Calu3 (cell line): ENCODE measurements around the gene DPF3. TPM values are rescaled to one million over a fixed set of nuclear protein-coding genes. Genes with fewer than 3 reads are reported as not detected.
"Not testable (repeated sequence)": the region's sequence is repeated elsewhere in the genome, so short reads cannot be mapped to it uniquely, and the experiment has no call there.

Experiments used
- BruUV-seq: library from RNA; stranded (reverse); fragments of 400-500 nt; replicated peaks from 2 replicates; lab custom pipeline; 2021; lab: Mats Ljungman, UMichigan
- CTCF ChIA-PET: fragments of 300-600 bp; sonication (Branson Sonifier 250); formaldehyde crosslinking; loops from one replicate; lab custom pipeline; 2022; ENCODE audit warnings: antibody characterized with exemption; lab: Charles Lee
- DNase-seq: peaks from one replicate; pipeline ENCODE4 v3.0.0; 2022
- H3K27ac Mint-ChIP-seq: one replicate; pipeline ENCODE4 v1.8.0; 2022; ENCODE audit warnings: mixed read lengths; ENCODE audit not compliant: unreplicated experiment
- H3K27me3 Mint-ChIP-seq: one replicate; pipeline ENCODE4 v1.8.0; 2022; ENCODE audit warnings: mixed read lengths; ENCODE audit not compliant: unreplicated experiment
- H3K36me3 Mint-ChIP-seq: one replicate; pipeline ENCODE4 v1.8.0; 2022; ENCODE audit warnings: mild to moderate bottlenecking, moderate library complexity, mixed read lengths; ENCODE audit not compliant: insufficient read depth, unreplicated experiment
- H3K4me1 Mint-ChIP-seq: one replicate; pipeline ENCODE4 v1.8.0; 2022; ENCODE audit warnings: mild to moderate bottlenecking, low read depth, mixed read lengths; ENCODE audit not compliant: unreplicated experiment
- H3K4me3 Mint-ChIP-seq: one replicate; pipeline ENCODE4 v1.8.0; 2022; ENCODE audit warnings: mild to moderate bottlenecking, low read depth, moderate library complexity, mixed read lengths; ENCODE audit not compliant: unreplicated experiment
- H3K9me3 Mint-ChIP-seq: one replicate; pipeline ENCODE4 v1.8.0; 2022; ENCODE audit warnings: low read depth, mixed read lengths; ENCODE audit not compliant: unreplicated experiment
- CTCF ChIP-seq: fragments of 200-600 bp; IDR thresholded peaks from one replicate; pipeline ENCODE4 v1.8.0; 2022; ENCODE audit warnings: antibody characterized with exemption; ENCODE audit not compliant: unreplicated experiment
- intact Hi-C: fragments of 100-400 bp; cut with micrococcal nuclease; formaldehyde crosslinking; loops from one replicate; pipeline ENCODE4 v1.10.0; 2022; ENCODE audit not compliant: unreplicated experiment
- total RNA-seq: library from RNA; stranded (reverse); gene quantifications from 2 replicates; pipeline ENCODE4 v1.2.3, GENCODE V29; 2022

Gene DPF3
- total RNA-seq, 1 experiment from 2014 or later = 9.6 TPM

DNA sequence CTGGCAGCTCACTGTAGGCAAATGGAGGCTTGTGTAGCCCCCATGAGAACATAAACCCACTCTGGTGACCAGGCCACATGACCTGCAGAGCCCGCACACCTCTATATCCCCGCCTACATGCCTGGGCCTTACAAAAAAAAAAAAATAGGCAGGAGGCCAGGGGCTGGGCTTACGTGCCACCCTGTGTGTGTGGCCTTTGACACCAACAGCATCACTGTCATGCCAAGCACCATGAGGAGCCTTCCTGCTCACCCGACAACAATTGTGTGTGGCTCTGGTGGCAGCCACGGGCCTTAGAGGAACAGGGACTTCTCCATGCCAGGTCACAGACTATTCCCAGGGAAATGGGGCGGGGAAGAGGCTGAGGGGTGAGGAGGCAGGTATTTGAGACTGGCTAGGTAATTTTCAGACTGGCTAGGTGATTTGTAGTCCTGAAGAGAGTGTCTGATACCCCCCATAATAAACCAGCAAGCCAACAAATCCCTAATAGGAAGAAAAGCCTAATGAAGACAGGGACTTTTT lies 140.0 kb downstream of the DPF3 start:
- no TSS peak for BruUV-seq
- Mint-ChIP-seq H3K9me3 (peaks cover under 1% of the 10 kb centered on the region), H3K4me1 (no peaks in the 10 kb centered on the region), H3K27ac (no peak overlapping the region), H3K4me3 (no peak overlapping the region), H3K27me3 (no peaks in the 10 kb centered on the region), H3K36me3 (no peaks in the 10 kb centered on the region)
- intact Hi-C loops = no loop called here
- no peak for DNase-seq
- TF ChIP-seq CTCF = no peak
- CTCF ChIA-PET = no interaction called here

GRCh38 chr14:72753044-72753710 lies 140.7 kb downstream of the DPF3 start:
- Mint-ChIP-seq H3K27ac (no peak overlapping the region), H3K27me3 (no peaks in the 10 kb centered on the region), H3K4me3 (no peak overlapping the region), H3K4me1 (no peaks in the 10 kb centered on the region), H3K36me3 (no peaks in the 10 kb centered on the region), H3K9me3 (peaks cover 2% of the 10 kb centered on the region)
- DNase-seq = no peak
- BruUV-seq = no TSS peak
- intact Hi-C loops = no loop called here
- TF ChIP-seq CTCF = no peak
- CTCF ChIA-PET = no interaction called here

DNA sequence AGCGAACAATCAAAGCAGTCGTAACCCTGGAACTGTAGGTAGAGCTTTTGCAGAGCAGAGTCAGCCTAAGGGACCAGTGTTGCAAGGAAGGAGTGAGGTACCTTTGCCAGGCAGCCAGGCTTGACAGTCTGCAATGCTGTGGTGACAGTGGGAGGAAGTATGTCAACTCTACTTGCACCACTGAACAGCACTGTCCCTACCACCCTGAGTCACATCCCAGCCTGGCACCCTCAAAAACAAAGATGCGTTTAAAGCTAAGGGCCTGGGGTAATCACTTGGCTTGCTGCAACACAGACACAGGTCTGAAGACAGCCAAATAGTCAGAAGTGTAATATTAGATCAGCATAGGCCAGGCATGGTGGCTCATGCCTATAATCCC lies 141.9 kb downstream of the DPF3 start:
- intact Hi-C loops = no loop called here

DNA sequence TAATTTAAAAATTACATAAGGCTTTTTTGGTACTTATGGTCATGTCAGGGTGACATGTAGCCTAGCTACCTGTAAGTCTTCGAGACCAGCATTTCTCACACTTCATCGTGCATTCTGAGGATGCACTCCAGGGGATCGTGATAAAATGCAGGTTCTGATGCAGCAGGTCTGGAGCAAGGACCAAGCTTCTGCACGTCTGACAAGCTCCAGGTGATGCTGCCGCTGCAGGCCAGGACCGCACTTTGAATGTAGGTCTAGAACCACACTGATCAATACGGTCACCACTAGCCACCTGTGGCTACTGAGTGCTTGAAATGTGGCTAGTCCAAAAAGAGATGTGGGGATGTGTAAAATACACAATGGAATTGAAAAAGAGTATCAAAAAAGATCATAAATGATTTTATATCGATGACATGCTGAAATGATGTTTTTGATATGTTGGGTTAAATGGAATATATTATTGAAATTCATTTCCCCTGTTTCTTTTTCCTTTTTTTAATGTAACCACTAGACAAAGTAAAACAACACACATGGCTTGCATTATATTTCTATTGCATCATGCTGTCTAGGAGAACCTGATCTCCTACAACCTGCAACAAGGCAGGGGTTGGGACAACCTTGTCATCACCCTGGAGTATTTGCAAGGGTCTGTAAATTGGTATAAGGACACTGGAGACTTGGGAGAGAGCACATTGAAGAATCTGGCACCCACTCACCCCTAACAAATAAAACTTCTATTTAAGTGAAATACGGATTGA lies 142.4 kb downstream of the DPF3 start:
- DNase-seq = no peak
- H3K27ac Mint-ChIP-seq = no peak overlapping the region

More for the DNA sequence above, 141.9 kb downstream of the DPF3 start:
- H3K9me3 Mint-ChIP-seq = peaks cover 4% of the 10 kb centered on the region
- H3K27me3 Mint-ChIP-seq = no peaks in the 10 kb centered on the region
- no peaks in the 10 kb centered on the region for H3K4me1 Mint-ChIP-seq
- no peak for TF ChIP-seq CTCF
- no peak overlapping the region for H3K27ac Mint-ChIP-seq
- CTCF ChIA-PET = no interaction called here
- DNase-seq = no peak
- BruUV-seq = no TSS peak
- H3K4me3 Mint-ChIP-seq = no peak overlapping the region
- no peaks in the 10 kb centered on the region for H3K36me3 Mint-ChIP-seq

GRCh38 chr14:72748921-72749320 lies 145.0 kb downstream of the DPF3 start:
- CTCF ChIA-PET = interaction anchor here (0.6 kb wide), 1 partner anchor 33 kb away, joined by 3 read pairs; no protein-coding TSS in a partner anchor
- BruUV-seq = not testable (repeated sequence)

More for the DNA sequence above, 142.4 kb downstream of the DPF3 start:
- no peak for TF ChIP-seq CTCF
- no peak overlapping the region for H3K4me3 Mint-ChIP-seq
- CTCF ChIA-PET = no interaction called here
- H3K4me1 Mint-ChIP-seq = no peaks in the 10 kb centered on the region
- H3K9me3 Mint-ChIP-seq = peaks cover 4% of the 10 kb centered on the region
- BruUV-seq = no TSS peak
- no peaks in the 10 kb centered on the region for H3K27me3 Mint-ChIP-seq
- intact Hi-C loops = no loop called here
- no peaks in the 10 kb centered on the region for H3K36me3 Mint-ChIP-seq

More at GRCh38 chr14:72748921-72749320, 145.0 kb downstream of the DPF3 start:
- DNase-seq, H3K4me1 Mint-ChIP-seq, H3K4me3 Mint-ChIP-seq, H3K27ac Mint-ChIP-seq, intact Hi-C loops, H3K27me3 Mint-ChIP-seq, H3K36me3 Mint-ChIP-seq, H3K9me3 Mint-ChIP-seq: not testable (repeated sequence)
